Common myeloid progenitor, CD34-positive (primary cell): Measurements from ENCODE around the gene CCR5. TPM values are rescaled to one million over a fixed set of nuclear protein-coding genes. Genes with fewer than 3 reads are reported as not detected.
"Not testable (repeated sequence)": the region's sequence is repeated elsewhere in the genome, so short reads cannot be mapped to it uniquely, and the experiment has no call there.

Experiments used
- CTCF ChIA-PET: fragments of 350-600 bp; sonication (Branson Sonifier 250); formaldehyde crosslinking; loops from one replicate; lab custom pipeline; 2021; ENCODE audit warnings: antibody characterized with exemption; lab: Charles Lee
- POLR2A ChIA-PET: fragments of 350-600 bp; sonication (Branson Sonifier 250); formaldehyde crosslinking; loops from one replicate; lab custom pipeline; 2021; ENCODE audit warnings: antibody characterized with exemption; lab: Charles Lee
- DNase-seq, 3 donors: peaks; one replicate each; pipeline versions ENCODE4 v3.0.0 to v3.0.0-alpha.2; 2013
- H3K27ac ChIP-seq, 2 experiments: 1 replicate in 1 of 2; 2 replicates in 1 of 2; pipeline ENCODE4 v1.7.0; 2013; ENCODE audit warnings: inconsistent platforms in 2 of 2, low read length in 2 of 2, mild to moderate bottlenecking in 2 of 2, low read depth in 1 of 2, moderate library complexity in 1 of 2; ENCODE audit not compliant: severe bottlenecking in 2 of 2, insufficient read depth in 1 of 2, poor library complexity in 1 of 2
- H3K27me3 ChIP-seq, 5 experiments: replicated peaks in 2 of 5; 1 replicate in 3 of 5; 2 replicates in 2 of 5; pipeline versions ENCODE4 v1.6.1 to v1.7.0; 2013; ENCODE audit warnings: low read length in 4 of 5, mild to moderate bottlenecking in 2 of 5, moderate library complexity in 2 of 5, inconsistent platforms in 1 of 5; ENCODE audit not compliant: insufficient read depth in 5 of 5, control insufficient read depth in 4 of 5
- H3K36me3 ChIP-seq, 4 experiments: 1 replicate in 2 of 4; 2 replicates in 2 of 4; pipeline versions ENCODE4 v1.6.1 to v1.7.0; 2013; ENCODE audit warnings: low read length in 3 of 4, control low read depth in 1 of 4, mild to moderate bottlenecking in 1 of 4; ENCODE audit not compliant: control insufficient read depth in 4 of 4, insufficient read depth in 4 of 4
- H3K4me1 ChIP-seq, 4 experiments: 1 replicate in 3 of 4; 2 replicates in 1 of 4; pipeline versions ENCODE4 v1.6.1 to v1.7.1; 2013; ENCODE audit warnings: low read length in 3 of 4, mild to moderate bottlenecking in 3 of 4, control low read depth in 1 of 4, inconsistent platforms in 1 of 4, moderate library complexity in 1 of 4; ENCODE audit not compliant: control insufficient read depth in 4 of 4, insufficient read depth in 4 of 4; ENCODE audit errors: control extremely low read depth in 1 of 4
- H3K4me3 ChIP-seq, 7 experiments: 1 replicate in 4 of 7; 2 replicates in 3 of 7; pipeline versions ENCODE4 v1.5.1 to v1.7.0; 2013; ENCODE audit warnings: mild to moderate bottlenecking in 7 of 7, low read length in 6 of 7, moderate library complexity in 6 of 7, inconsistent platforms in 2 of 7, low read depth in 2 of 7, control low read depth in 1 of 7; ENCODE audit not compliant: insufficient read depth in 4 of 7, control insufficient read depth in 1 of 7; ENCODE audit errors: extremely low read depth in 1 of 7
- H3K9me3 ChIP-seq, 5 experiments: 1 replicate in 4 of 5; 2 replicates in 1 of 5; pipeline versions ENCODE4 v1.6.1 to v1.7.1; 2013; ENCODE audit warnings: low read length in 4 of 5, mild to moderate bottlenecking in 2 of 5, inconsistent platforms in 1 of 5, low read depth in 1 of 5, moderate library complexity in 1 of 5; ENCODE audit not compliant: control insufficient read depth in 4 of 5, insufficient read depth in 2 of 5; ENCODE audit errors: control extremely low read depth in 1 of 5
- WGBS: methylation state at CpG from one replicate; pipeline ENCODE4 v1.1.5; 2013; ENCODE audit not compliant: insufficient coverage; 5-methylcytosine and 5-hydroxymethylcytosine counted together
- polyA plus RNA-seq: library from polyadenylated mRNA; unstranded; fragments of 120-200 nt; gene quantifications from one replicate; pipeline ENCODE4 v1.2.1, GENCODE V29; 2013

CCR5 gene
- polyA plus RNA-seq = 0.11 TPM

DNA sequence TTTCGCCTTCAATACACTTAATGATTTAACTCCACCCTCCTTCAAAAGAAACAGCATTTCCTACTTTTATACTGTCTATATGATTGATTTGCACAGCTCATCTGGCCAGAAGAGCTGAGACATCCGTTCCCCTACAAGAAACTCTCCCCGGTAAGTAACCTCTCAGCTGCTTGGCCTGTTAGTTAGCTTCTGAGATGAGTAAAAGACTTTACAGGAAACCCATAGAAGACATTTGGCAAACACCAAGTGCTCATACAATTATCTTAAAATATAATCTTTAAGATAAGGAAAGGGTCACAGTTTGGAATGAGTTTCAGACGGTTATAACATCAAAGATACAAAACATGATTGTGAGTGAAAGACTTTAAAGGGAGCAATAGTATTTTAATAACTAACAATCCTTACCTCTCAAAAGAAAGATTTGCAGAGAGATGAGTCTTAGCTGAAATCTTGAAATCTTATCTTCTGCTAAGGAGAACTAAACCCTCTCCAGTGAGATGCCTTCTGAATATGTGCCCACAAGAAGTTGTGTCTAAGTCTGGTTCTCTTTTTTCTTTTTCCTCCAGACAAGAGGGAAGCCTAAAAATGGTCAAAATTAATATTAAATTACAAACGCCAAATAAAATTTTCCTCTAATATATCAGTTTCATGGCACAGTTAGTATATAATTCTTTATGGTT lies at the start of gene CCR5:
Gene CCR5 (plus strand): TSS at position 108 of the 680 bp plus-strand sequence. CDS start 1,957 bp downstream, outside the sequence.
- CTCF ChIA-PET = interaction anchor here (0.7 to 12.3 kb wide), 24 partner anchors 9 to 433 kb away, joined by 3 to 231 read pairs (median 5); partner anchors contain the start of genes CCR1 and CCR2
- H3K27me3 ChIP-seq = no peaks in the 10 kb centered on the region
- H3K9me3 ChIP-seq = no peaks in the 10 kb centered on the region
- H3K4me3 ChIP-seq = peak within 1 kb of the TSS in 1 of 7 experiments; percentile 3
- peak in 2 of 3 donors; percentile 52 to 61 for DNase-seq
- POLR2A ChIA-PET = interaction anchor here (1.0 kb wide), 1 partner anchor 12 kb away, joined by 3 read pairs; no protein-coding TSS in a partner anchor
- H3K36me3 ChIP-seq = no peaks in the 10 kb centered on the region
- peaks cover 10 to 45% (median 28%) of the 10 kb centered on the region in 4 experiments for H3K4me1 ChIP-seq
- no CpG with 5 or more reads among the region's 5 CpGs for WGBS
- no peak within 1 kb of the TSS for H3K27ac ChIP-seq

- ChIA-PET CTCF (no interaction called here), POLR2A (no interaction called here)
- no CpG with 5 or more reads among the region's 1 CpG for WGBS
- H3K27ac ChIP-seq = no peak overlapping the region
- H3K27me3 ChIP-seq = no peaks in the 10 kb centered on the region
- peaks cover 0 to 5% (median 2%) of the 10 kb centered on the region in 5 experiments for H3K9me3 ChIP-seq
- no peak for DNase-seq
- H3K36me3 ChIP-seq = no peaks in the 10 kb centered on the region
- no peak overlapping the region for H3K4me3 ChIP-seq
- H3K4me1 ChIP-seq = peaks cover 0 to 14% (median under 1%) of the 10 kb centered on the region in 4 experiments
Measured at GRCh38 chr3:46321461-46322104, 49.2 kb upstream of the CCR5 start.

- H3K4me1 ChIP-seq = peaks cover 0 to 12% (median under 1%) of the 10 kb centered on the region in 4 experiments
- H3K36me3 ChIP-seq = no peaks in the 10 kb centered on the region
- H3K27me3 ChIP-seq = no peaks in the 10 kb centered on the region
- DNase-seq = no peak
- 96% methylated on average over 2 of the region's 2 CpGs for WGBS
- H3K9me3 ChIP-seq = peaks cover 0 to 12% (median 4%) of the 10 kb centered on the region in 5 experiments
- no peak overlapping the region for H3K4me3 ChIP-seq
- CTCF ChIA-PET = interaction anchor here (1.1 kb wide), 1 partner anchor 237 kb away, joined by 3 read pairs; no protein-coding TSS in a partner anchor
- POLR2A ChIA-PET = no interaction called here
- H3K27ac ChIP-seq = no peak overlapping the region
Measured at GRCh38 chr3:46324036-46324435, 46.7 kb upstream of the CCR5 start.

DNA sequence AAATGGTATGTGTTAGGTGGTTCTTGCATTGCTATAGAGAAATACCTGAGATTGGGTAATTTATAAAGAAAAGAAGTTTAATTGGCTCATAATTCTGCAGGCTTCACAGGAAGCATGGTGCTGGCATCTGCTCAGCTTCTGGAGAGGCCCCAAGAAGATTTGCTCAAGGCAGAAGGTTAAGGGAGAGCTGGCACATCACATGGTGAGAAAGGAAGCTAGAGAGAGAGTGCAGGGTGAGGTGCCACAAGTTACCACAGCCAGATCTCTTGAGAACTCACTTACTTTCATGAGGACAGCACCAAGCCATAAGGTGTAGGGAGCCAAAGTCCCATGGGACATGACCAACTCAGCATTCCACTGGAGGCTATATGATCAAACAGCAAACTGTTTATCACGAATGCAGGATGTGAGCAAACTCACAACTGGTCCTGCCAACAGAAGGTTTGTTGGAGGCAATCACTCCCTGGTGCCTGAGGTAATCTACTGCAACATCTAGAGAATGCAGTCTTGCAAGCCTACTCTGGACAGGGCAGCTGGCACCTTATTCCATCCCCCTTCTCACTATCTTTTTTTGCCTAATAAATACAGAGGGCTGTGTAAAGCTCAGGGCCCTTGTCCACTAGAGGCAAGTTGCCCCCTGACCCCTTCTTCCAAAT lies 45.0 kb upstream of the CCR5 start:
- Histone ChIP-seq H3K27me3 (no peaks in the 10 kb centered on the region), H3K36me3 (no peaks in the 10 kb centered on the region), H3K4me1 (peaks cover 0 to 12% (median under 1%) of the 10 kb centered on the region in 4 experiments), H3K9me3 (peaks cover 0 to 12% (median 4%) of the 10 kb centered on the region in 5 experiments), H3K4me3 (no peak overlapping the region), H3K27ac (no peak overlapping the region)
- DNase-seq = no peak
- 100% methylated on average over 1 of the region's 1 CpG for WGBS
- POLR2A ChIA-PET = no interaction called here
- CTCF ChIA-PET = no interaction called here

- H3K27ac ChIP-seq, H3K27me3 ChIP-seq, H3K36me3 ChIP-seq, H3K4me3 ChIP-seq, DNase-seq, POLR2A ChIA-PET, H3K4me1 ChIP-seq, CTCF ChIA-PET: not testable (repeated sequence)
- H3K9me3 ChIP-seq = peaks cover 0 to 12% (median 3%) of the 10 kb centered on the region in 5 experiments
- 98% methylated on average over 3 of the region's 3 CpGs for WGBS
Measured at GRCh38 chr3:46330676-46331075, 40.1 kb upstream of the CCR5 start.

DNA sequence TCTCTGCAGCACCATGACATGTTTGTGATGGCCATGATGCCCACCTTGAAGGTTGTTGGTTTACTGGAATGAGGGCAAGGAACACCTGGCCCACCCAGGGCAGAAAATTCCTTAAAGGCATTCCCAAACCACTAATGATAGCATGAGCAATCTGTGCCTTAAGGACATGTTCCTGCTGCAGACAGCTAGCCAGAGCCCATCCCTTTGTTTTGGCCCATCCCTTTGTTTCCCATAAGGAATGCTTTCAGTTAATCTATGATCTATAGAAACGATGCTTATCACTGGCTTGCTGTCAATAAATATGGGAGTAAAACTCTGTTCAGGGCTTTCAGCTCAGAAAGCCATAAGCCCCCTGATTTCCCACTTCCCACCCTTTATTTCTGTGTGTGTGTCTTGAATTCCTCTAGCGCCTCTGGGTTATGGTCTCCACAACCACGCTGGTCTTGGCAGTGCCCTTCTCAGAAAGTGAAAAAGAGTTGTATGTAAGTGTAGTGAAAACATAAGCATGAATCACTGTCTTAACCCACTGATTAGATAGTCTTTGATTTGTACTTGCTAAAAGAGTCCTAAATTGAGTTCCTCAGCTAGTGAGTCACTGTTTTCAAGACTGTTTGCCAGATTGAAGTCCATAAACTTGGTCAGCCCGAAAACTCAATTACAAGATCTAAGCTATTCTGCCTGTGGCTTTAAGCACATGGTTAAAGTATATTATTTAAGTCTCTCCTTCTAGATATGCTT lies 35.8 kb upstream of the CCR5 start:
- POLR2A ChIA-PET = no interaction called here
- no peak for DNase-seq
- H3K27me3 ChIP-seq = no peaks in the 10 kb centered on the region
- H3K27ac ChIP-seq = no peak overlapping the region
- CTCF ChIA-PET = interaction anchor here (0.9 to 1.1 kb wide), 2 partner anchors 25 to 32 kb away, joined by 3 read pairs; no protein-coding TSS in a partner anchor
- WGBS = no CpG with 5 or more reads among the region's 4 CpGs
- H3K9me3 ChIP-seq = peaks cover 0 to 24% (median 17%) of the 10 kb centered on the region in 5 experiments
- H3K4me1 ChIP-seq = peaks cover 0 to 5% (median 0%) of the 10 kb centered on the region in 4 experiments
- no peak overlapping the region for H3K4me3 ChIP-seq
- no peaks in the 10 kb centered on the region for H3K36me3 ChIP-seq
